Esophagus squamous epithelium (tissue), 4 donors: ENCODE measurements around the gene RFC5.

Experiments
- CTCF ChIP-seq, 6 experiments: fragments of 450-650 bp in 4 of 6; fragments of 200-600 bp in 2 of 6; sonication (generic) in 2 of 6; IDR thresholded peaks; one replicate each; pipeline ENCODE4 v1.5.1; 2016 to 2019; ENCODE audit warnings: antibody characterized with exemption in 6 of 6, mild to moderate bottlenecking in 4 of 6, moderate library complexity in 4 of 6
- POLR2A ChIP-seq, 4 donors: fragments of 450-650 bp; IDR thresholded peaks; one replicate each; pipeline ENCODE4 v1.6.1; 2017; ENCODE audit warnings: antibody characterized with exemption in 4 of 4, mild to moderate bottlenecking in 4 of 4, moderate library complexity in 3 of 4

GRCh38 chr12:118053071-118053985 lies 36.8 kb downstream of the RFC5 start:
- no peak for TF ChIP-seq CTCF (IDR thresholded peaks at IDR 0.05)
- no peak for TF ChIP-seq POLR2A (IDR thresholded peaks at IDR 0.05)
